H1 (cell line): ENCODE measurements around the gene ATP1A1. TPM values are rescaled to one million over a fixed set of nuclear protein-coding genes. Genes with fewer than 3 reads are reported as not detected.

ENCODE experiments used
- EP300 ChIP-seq, 2 experiments: IDR thresholded peaks; 1 replicate in 1 of 2; 2 replicates in 1 of 2; pipeline ENCODE4 v1.6.1; 2011 to 2012; ENCODE audit warnings: low read depth in 2 of 2, low read length in 2 of 2, mild to moderate bottlenecking in 2 of 2, borderline replicate concordance in 1 of 2, inconsistent platforms in 1 of 2, moderate library complexity in 1 of 2
- FOSL1 ChIP-seq: IDR thresholded peaks from 2 replicates; pipeline ENCODE4 v1.6.1; 2011; ENCODE audit warnings: mild to moderate bottlenecking, low read depth, low read length, moderate library complexity; ENCODE audit not compliant: insufficient read depth
- HDAC6 ChIP-seq: IDR thresholded peaks from one replicate; pipeline ENCODE4 v1.7.1; 2012; ENCODE audit warnings: low read depth, mild to moderate bottlenecking, inconsistent platforms, low read length, moderate library complexity
- POLR2A ChIP-seq, 2 experiments: IDR thresholded peaks; 1 replicate in 1 of 2; 2 replicates in 1 of 2; pipeline ENCODE4 v1.6.1; 2011; ENCODE audit warnings: low read depth in 2 of 2, low read length in 2 of 2, mild to moderate bottlenecking in 2 of 2; ENCODE audit errors: control extremely low read depth in 1 of 2
- SP4 ChIP-seq: IDR thresholded peaks from 2 replicates; pipeline ENCODE4 v1.6.1; 2012; ENCODE audit warnings: low read length, inconsistent platforms
- SUZ12 ChIP-seq: fragments of 200-600 bp; sonication (generic); IDR thresholded peaks from 2 replicates; pipeline ENCODE4 v1.6.1; 2012; ENCODE audit warnings: mild to moderate bottlenecking, inconsistent platforms, low read length, moderate library complexity, mixed read lengths
- polyA plus RNA-seq, 7 experiments: library from polyadenylated mRNA; depleted of rRNA in 3 of 7; stranded (reverse) in 5 of 7; unstranded in 2 of 7; fragments of >200 nt in 5 of 7; fragments of 200-250 nt in 2 of 7; gene quantifications; 1 replicate in 5 of 7; 2 replicates in 1 of 7; 4 replicates in 1 of 7; pipeline versions ENCODE4 v1.2.1 to v1.2.3, GENCODE V29; 2011 to 2013; ENCODE audit warnings: missing spikeins in 2 of 7, mixed read lengths in 2 of 7
- total RNA-seq: library from RNA; stranded (reverse); fragmentation: NEBNext Ultra II Directional; extraction: Animal tissue kit (Norgen Biotek cat#: 25700); gene quantifications from 2 replicates; pipeline ENCODE4 v1.2.1, GENCODE V29; 2021

Gene ATP1A1
- total and polyA plus RNA-seq, 2 of the 8 experiments (the other 6 are each of a cell fraction or from before 2014, with no cell fraction given) = 222 to 325 TPM

GRCh38 chr1:116343019-116343418 lies 30.0 kb upstream of the ATP1A1 start (continued):
- no peak for TF ChIP-seq SP4
- no peak for TF ChIP-seq SUZ12
- no peak for TF ChIP-seq EP300 (IDR thresholded peaks at IDR 0.05; ENCODE audit: borderline replicate concordance in 1 of 2, low read depth in 2 of 2, low read length in 2 of 2)
- no peak for TF ChIP-seq HDAC6
- TF ChIP-seq POLR2A (IDR thresholded peaks at IDR 0.05; ENCODE audit: control extremely low read depth in 1 of 2, low read depth in 2 of 2, low read length in 2 of 2) = no peak
- TF ChIP-seq FOSL1 = no peak
